Forelimb muscle (tissue), 1 donor: ENCODE measurements around the gene STK16. TPM values are rescaled to one million over a fixed set of nuclear protein-coding genes. Genes with fewer than 3 reads are reported as not detected.

Experiments used
- polyA plus RNA-seq: library from polyadenylated mRNA; unstranded; fragments of 120-200 nt; gene quantifications from one replicate; pipeline ENCODE4 v1.2.1, GENCODE V29; 2013; ENCODE audit not compliant: insufficient read length

Gene STK16
- polyA plus RNA-seq, 1 donor = 15.0 TPM

Other genes with a start within 250 kb of the STK16 start
- gene CFAP65, start 204.0 kb upstream of the STK16 start, polyA plus RNA-seq = not detected
- not detected for gene IHH, start 184.6 kb upstream of the STK16 start, polyA plus RNA-seq
- gene NHEJ1, start 84.7 kb upstream of the STK16 start, polyA plus RNA-seq = 11.6 TPM
- gene SLC23A3, start 75.5 kb upstream of the STK16 start, polyA plus RNA-seq = 1.3 TPM
- gene CNPPD1, start 68.6 kb upstream of the STK16 start, polyA plus RNA-seq = 34.2 TPM
- 39.8 TPM for gene RETREG2, start 67.2 kb upstream of the STK16 start, polyA plus RNA-seq
- 21.0 TPM for gene ZFAND2B, start 38.7 kb upstream of the STK16 start, polyA plus RNA-seq
- gene ABCB6, start 26.5 kb upstream of the STK16 start, polyA plus RNA-seq = 31.9 TPM
- 33.5 TPM for gene ATG9A, start 15.8 kb upstream of the STK16 start, polyA plus RNA-seq
- gene ANKZF1, start 15.7 kb upstream of the STK16 start, polyA plus RNA-seq = 26.8 TPM
- gene GLB1L, start within 50 bp of the STK16 start, polyA plus RNA-seq = 3.6 TPM
- 0.20 TPM for gene TUBA4B, start 7.8 kb downstream of the STK16 start, polyA plus RNA-seq
- 139 TPM for gene TUBA4A, start 8.4 kb downstream of the STK16 start, polyA plus RNA-seq
- gene DNAJB2, start 33.9 kb downstream of the STK16 start, polyA plus RNA-seq = 82.4 TPM
- 0.13 TPM for gene PTPRN, start 63.9 kb downstream of the STK16 start, polyA plus RNA-seq
- gene RESP18, start 87.3 kb downstream of the STK16 start, polyA plus RNA-seq = not detected
- gene DNPEP, start 142.4 kb downstream of the STK16 start, polyA plus RNA-seq = 33.7 TPM
- 5,672 TPM for gene DES, start 172.9 kb downstream of the STK16 start, polyA plus RNA-seq
- 235 TPM for gene SPEG, start 189.4 kb downstream of the STK16 start, polyA plus RNA-seq